Cortex of kidney (tissue), 1 donor: ENCODE results near the gene CTSA.

Source experiments
- DNase-seq: peaks from one replicate; lab custom pipeline; 2025; lab: John Stamatoyannopoulos, UW

Gene CTSA

GRCh38 chr20:45890985-45891983 lies at the start of gene CTSA, which contains the start of gene NEURL2:
TSS of gene CTSA (plus strand) at chr20:45891335. CDS start at chr20:45891569, 234 bp downstream.
TSS of gene NEURL2 (minus strand) at chr20:45891208. CDS start at chr20:45890991, 217 bp downstream.
- peak; percentile 29 for DNase-seq

DNA sequence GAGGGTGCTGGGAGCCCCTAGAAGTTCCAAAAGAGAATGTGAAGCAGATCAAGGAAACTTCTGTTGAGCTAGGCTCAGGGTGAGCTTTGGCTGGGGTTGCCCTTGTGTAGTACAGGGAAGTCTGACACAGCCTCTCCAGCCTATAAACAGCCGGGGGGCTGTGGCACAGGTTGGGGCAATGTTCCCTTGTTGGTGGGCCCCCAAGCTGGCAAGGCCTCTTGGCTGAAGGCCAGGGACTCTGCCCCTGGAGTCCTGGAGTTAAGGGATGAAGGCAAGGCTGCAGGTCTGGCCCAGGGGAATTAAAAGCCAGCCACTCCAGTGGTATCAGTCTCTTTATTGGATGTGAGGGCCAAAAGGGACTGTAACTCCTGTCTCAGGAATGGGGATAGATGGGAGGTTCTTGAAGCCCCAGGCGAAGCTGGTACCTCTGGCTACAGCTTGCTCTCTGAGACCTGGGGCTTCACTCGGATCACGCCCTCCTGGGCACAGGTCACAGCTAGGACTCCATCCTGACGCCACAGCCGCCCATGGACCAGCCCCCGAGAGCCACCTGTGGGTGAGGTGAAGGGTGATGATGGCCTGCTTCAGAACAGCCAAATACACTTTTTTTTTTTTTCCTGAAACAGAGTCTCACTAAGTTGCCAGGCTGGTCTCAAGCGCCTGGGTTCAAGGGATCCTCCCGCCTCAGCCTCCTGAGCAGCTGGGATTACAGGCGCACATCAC lies 49.6 kb upstream of the CTSA start:
- DNase-seq, result no peak

- no peak for DNase-seq
Observed at GRCh38 chr20:45842169-45842812, 48.8 kb upstream of the CTSA start.

DNA sequence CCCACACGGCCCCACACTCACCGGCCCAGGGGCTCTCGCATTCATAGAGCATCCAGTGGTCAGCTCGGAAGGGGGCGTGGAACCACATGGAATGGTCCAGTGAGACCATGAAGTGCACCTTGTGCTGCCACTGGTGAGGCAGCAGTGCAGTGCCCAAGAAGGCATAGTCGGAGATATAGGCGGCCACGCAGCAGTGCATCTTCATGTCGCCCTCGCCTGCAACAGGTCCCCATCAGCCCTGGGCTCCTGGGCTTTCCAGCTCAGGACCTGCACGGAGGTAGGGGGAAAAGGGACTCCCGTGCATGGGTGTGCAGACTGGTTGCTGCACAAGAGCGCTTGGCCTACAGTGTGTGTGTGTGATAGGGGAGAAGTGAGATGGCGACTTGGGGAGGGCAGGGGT lies 47.6 kb upstream of the CTSA start:
- DNase-seq, result no peak

- DNase-seq, result no peak
Observed at GRCh38 chr20:45845452-45845851, 45.7 kb upstream of the CTSA start.

DNA sequence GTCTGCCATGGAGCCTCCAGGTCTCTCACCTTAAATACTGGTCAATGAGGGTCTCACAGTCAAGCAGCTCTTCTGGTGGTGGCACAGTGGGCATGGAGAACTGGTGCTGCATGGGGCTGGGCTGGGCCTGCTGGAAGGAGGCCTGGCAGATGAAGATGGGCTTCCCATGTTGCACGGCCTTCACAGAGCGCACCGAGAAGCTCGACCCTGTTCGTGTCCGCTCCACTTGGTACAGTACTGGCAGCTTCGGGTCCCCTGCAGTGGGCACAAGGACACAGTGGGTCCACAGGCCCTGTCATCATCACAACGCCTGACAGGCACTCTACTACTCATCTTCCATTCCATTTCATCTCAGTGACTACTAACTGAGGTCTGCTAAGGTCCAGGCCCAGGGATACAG lies 42.7 kb upstream of the CTSA start:
- no peak for DNase-seq

DNA sequence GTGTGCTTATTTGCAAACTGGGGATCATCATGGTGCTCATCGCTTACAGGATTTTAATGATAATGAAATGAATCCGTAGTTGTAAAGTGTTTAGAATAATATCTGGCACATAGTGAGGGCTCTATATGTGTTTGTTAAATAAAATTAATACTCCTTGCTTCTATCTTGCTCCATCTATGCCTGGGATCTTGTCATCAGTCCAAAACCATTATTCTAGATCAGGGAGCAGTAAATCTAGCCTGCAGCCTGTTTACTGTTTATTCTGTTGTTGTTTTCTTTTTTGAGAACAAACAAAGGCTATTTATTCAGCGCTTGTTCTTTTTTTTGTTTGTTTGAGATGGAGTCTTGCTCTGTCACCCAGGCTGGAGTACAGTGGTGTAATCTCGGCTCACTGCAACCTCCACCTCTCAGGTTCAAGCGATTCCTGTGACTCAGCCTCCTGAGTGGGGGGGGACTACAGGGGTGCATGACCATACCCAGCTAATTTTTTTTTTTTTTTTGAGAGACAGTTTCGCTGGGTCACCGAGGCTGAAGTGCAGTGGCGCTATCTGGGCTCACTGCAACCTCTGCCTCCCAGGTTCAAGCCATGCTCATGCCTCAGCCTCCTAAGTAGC lies 42.1 kb upstream of the CTSA start:
- no peak for DNase-seq

- no peak for DNase-seq
Observed at GRCh38 chr20:45850238-45850637, 40.9 kb upstream of the CTSA start.

GRCh38 chr20:45850926-45851325 lies 40.2 kb upstream of the CTSA start:
- no peak for DNase-seq

DNA sequence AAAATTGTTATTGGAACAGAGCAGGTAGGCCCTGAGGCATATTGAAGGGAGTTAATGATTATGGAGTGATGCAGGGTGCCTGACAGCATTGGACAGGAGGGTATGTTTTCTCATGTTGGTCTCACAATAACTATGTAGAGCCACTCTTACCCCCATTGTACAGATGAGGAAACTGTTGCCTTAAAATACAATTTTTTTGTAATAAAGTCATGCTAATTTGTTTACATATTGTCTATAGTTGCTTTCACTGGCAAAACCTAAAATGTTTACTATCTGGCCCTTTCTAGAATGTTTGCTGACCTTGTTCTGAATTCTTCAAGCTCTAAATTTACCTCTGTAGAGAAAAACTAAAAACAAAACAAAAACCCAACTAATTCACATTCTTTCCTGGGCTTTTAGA lies 39.6 kb upstream of the CTSA start:
- DNase-seq, result no peak

DNA sequence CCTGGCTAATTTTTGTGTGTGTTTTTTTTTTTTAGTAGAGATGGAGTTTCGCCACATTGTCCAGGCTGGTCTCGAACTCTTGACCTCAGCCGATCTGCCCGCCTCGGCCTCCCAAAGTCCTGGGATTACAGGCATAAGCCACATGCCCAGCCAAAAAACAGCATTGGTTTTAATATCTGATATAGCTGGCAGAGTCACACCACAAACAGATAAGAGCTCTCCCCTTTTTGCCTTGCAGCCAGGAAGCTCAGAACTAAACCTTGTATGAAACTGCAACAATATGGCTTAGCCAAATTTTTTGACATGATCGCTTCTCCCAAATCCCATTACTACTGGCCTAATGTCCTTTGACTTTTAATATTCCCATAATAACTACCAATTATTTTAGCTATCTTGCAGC lies 38.8 kb upstream of the CTSA start:
- no peak for DNase-seq

- no peak for DNase-seq
Observed at GRCh38 chr20:45853484-45853883, 37.7 kb upstream of the CTSA start.

DNA sequence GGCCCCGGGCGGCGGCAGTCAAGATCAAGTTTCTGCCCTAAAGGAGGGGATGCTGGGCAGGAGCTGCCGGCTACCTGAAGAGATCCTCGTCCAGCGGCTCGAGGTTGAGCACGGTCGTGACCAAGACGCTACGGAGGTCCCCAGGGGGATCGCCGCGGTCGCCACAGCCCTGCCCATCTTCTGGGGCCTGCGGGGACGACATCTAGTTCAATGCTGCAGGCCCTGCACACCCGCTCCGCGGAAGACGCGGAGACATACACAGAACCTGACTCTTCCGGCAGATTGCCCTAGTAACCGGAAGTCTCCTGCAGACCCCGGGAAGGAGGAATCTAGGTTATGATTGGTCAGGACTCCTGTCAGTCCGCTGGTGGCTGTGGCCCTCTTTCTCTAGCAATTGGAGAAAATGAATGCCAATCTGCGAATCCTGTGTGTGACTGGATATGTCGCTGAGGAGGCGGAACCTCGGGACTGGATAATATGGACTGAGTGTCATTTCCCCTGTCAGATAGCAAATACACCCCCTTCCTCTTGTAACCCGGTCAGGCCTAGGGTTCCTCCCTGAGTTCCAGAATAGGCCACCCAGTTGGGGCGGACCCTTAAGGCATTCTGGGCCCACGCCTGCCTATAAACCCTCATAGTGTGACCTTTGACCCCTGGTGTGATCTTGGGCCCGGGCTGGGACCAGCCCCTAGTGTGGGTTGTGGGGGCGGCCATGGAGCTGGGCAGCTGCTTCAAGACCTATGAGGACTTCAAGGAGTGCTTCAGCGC lies 33.8 kb upstream of the CTSA start, which contains the start of the genes ACOT8 and ZSWIM3:
Gene ACOT8 (minus strand): TSS at position 279 of the 768 bp plus-strand sequence. CDS start 77 bp downstream, at position 202.
Gene ZSWIM3 (plus strand): TSS at position 501 of the 768 bp plus-strand sequence. CDS start 212 bp downstream, at position 713.
- DNase-seq, result no peak

DNA sequence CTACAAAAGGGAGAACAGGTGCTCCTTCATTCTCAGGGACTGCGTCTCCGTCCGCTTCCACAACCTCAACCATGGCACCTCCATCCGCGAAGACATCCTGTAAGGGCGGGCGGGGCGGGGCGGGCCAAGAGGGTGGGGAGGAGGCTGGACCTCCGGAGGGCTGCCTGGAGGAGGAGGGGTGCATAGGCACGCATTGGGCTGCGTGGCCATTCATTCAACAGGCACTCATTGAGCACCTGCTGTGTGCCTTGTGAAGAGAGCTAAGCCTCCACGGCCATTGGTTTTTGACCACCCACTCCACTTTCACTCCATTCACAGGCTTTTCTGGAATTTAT lies 33.3 kb upstream of the CTSA start:
- no peak for DNase-seq

DNA sequence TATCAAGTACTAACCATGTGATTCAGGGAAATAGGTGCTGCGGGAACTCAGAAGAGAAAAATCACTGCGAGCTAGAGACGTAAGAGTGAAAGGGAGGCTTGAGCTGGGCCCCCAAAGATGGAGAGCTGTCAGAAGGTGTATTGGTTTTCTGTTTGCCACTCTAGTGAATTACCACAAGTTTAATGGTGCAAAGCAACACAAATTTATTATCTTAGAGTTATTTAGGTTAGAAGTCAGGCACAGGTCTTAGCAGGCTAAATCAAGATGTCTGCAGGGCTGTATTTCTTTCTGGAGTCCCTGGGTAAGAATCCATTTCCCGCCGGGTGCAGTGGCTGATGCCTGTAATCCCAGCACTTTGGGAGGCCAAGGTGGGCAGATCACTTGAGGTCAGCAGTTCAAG lies 31.2 kb upstream of the CTSA start:
- DNase-seq, result no peak

DNA sequence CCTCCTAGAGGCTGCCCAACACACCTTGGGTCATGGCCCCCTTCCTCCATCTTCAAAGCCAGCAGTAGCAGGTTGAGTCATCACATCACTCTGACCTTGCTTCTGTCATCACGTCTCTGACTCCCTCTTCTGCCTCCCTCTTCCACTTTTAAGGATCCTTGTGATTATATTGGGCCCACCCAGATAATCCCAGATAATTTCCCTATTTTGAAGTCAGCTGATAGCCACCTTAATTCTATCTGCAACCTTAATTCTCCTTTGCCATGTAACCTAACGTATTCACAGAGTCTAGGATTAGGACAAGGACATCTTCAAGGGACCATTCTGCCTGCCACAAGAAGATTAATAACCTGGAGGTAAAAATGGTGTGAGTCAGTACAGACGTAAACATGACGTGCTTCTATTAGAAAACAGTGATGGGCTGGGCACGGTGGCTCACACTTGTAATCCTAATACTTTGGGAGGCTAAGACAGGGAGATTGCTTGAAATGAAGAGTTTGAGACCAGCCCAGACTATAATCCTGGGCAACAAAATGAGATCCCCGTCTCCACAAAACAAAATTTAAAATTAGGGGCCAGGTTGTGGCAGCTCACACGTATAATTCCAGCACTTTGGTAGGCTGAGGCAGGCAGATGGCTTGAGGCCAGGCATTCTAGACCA lies 30.4 kb upstream of the CTSA start:
- DNase-seq, result no peak

DNA sequence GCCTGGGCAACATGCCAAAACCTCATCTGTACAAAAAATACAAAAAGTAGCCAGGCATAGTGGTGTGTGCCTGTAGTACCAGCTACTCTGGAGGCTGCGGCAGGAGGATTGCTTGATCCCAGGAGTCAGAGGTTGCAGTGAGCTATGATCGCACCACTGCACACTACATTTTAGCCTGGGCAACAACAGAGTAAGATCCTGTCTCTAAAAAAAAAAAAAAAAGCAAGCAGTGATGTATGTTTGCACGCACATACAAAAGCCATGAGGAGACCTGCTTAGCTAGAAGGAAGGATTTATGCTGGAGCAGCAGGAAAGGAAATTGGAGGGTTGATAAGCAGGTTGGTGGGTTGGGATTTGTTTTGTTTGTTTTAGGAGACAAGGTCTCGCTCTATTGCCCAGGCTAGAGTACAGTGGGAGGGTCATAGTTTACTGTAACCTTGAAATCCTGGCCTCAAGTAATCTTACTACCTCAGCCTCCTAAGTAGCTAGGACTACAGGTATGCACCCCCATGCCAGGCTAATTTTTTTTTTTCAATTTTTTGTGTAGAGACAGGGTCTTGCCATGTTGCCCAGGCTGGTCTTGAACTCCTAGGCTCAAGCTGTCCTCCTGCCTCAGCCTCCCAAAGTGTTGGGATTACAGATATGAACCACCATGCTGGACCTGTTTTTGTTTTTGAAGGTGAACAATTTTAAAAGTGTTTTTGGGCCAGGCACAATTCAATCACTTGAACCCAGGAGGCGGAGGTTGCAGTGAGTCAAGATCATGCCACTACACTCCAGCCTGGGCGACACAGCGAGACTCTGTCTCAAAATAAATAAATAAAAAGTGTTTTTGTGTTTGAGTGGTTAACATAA lies 29.7 kb upstream of the CTSA start:
- DNase-seq, result no peak

DNA sequence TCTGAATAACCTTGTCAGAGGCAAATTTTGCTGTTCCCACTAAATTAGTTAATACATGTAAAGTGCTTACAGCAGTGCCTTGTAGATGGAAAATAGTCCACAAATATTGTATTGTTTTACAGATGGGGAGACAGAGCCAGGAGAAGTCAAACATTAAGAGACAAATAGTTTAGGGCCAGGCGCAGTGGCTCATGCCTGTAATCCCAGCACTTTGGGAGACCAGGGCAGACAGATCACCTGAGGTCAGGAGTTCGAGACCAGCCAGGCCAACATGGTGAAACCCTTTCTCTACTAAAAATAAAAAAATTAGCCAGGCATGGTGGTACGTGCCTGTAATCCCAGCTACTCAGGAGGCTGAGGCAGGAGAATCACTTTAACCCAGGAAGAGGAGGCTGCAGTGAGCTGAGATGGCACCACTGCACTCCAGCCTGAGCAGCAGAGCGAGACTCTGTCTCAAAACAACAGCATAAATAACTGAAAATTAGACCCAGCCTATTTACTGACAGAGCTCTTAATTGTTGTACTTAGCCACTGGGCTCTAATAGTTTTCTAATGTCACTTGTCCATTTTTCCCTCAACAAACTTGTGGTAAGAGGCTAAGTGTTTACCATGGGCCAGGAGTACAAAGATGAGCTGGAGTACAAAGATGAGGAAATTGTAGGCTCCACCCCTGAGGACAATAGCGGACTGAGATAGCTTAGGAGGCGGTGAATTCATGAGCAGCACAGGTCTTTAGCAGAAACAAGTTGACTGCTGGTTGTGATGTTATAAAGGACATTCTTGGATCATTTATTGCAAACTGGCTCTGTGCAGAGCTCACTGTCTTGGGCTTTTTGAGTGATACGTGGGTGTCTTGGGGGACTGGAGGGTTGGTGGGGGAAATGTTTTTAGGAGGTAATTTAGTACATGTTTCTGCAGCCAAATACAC lies 27.3 kb upstream of the CTSA start:
- no peak for DNase-seq
